NCI-H2107 (cell line): ENCODE data around the gene UBE2QL1.

ENCODE experiments used
- DNase-seq: peaks from one replicate; lab custom pipeline; 2025; lab: John Stamatoyannopoulos, UW

Gene UBE2QL1

DNA sequence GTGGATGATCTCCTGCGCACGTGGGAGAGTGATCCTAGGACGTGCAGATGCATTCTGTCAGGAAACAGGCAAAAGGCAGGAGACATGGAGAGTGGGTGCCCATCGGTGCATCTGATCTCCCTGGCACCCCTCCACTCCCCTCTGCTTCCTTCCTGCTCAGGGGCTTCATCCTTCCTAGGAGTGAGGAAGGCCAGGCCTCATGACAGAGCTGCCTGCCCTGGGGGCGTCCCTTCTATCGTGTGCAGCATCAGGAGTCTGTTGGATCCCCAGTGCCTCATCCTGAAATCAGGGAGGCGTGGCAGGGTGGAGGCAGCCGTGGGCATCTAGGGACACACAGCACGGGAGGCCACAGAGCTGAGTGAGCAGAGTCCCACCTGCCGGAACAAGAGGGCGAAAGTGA is 30.1 kb downstream of the UBE2QL1 start:
- DNase-seq, result no peak

- no peak for DNase-seq
Measured at GRCh38 chr5:6480133-6481051, 31.7 kb downstream of the UBE2QL1 start.

DNA sequence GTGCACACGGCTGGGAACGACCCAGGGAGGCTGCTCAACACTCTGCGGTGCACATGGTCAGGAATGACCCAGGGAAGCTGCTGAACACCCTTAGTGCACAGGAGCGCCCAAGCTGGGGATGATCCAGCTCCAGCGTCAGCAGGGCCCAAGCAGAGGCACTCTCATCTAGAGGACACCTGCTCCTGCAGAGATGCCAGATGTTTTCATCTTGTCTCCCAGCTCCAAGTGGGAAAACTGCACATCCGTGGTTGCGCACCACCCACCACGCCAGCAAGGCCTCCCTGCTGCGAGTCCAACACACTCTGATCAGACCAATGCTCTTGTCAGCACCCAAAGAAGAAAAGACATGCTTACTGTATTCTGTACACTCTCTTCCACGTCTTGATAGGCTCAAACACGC is 34.1 kb downstream of the UBE2QL1 start:
- DNase-seq, result no peak

GRCh38 chr5:6483880-6484382 is 35.3 kb downstream of the UBE2QL1 start:
- no peak for DNase-seq

- DNase-seq, result no peak
Measured at GRCh38 chr5:6484446-6484845, 35.8 kb downstream of the UBE2QL1 start.

DNA sequence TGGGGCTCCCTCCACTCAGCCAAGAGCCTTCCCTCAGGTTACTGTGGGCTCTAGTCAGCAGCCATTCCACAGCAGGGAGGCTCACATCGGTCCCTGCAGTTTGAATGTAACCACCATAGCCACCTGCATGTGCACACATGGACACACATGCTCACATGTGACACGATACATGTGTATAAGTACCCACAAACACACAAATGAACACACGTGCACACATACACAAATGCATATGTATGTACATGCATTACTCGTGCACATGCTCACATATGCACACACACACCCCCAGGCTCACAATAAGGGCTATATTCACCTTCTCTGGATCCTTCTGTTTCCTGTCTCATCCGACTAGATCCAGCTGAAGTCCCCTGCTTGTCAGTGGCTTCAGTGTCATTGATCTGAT is 36.2 kb downstream of the UBE2QL1 start:
- DNase-seq, result no peak

GRCh38 chr5:6485441-6485840 is 36.8 kb downstream of the UBE2QL1 start:
- DNase-seq, result no peak

DNA sequence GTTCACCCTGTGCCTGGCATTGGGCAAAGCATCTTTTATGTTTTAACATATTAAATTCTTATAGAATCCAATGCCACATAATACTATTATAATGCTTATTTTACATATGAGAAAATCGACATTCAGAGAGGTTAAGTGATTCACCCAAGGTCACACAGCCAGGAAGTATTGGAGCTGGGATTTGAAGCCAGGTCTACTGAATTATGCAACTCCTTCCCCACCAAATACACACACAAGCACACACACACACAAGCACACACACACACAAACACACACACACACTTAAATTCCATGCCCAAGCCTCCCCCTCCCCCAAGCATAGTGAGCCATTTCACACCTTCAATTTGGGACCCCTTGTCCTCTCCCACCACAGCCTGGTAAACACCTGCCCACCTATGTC is 37.4 kb downstream of the UBE2QL1 start:
- DNase-seq, result no peak

DNA sequence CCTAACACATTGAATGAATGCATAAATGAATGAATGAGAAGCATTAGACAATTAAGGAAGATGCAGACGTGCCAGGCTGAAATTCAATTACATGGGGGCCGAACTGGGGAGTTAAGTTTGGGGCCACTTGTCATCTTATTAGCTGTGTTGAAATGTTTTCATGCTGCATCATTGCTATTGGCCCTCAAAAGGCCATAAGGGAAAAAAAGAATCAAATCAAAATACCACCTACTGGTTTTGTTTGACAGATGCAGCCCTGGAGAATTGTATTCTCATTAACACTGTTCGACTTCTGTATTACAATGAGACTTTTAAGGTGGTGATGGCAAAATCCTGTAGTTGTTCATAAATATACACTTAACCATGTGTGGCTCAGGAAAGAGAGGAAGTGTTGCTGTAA is 38.4 kb downstream of the UBE2QL1 start:
- DNase-seq, result no peak

- DNase-seq, result no peak
Measured at GRCh38 chr5:6488021-6488420, 39.4 kb downstream of the UBE2QL1 start.

- DNase-seq, result no peak
Measured at GRCh38 chr5:6489643-6490185, 41.1 kb downstream of the UBE2QL1 start.

GRCh38 chr5:6490246-6490645 is 41.6 kb downstream of the UBE2QL1 start:
- no peak for DNase-seq

- DNase-seq, result no peak
Measured at GRCh38 chr5:6490693-6491092, 42.0 kb downstream of the UBE2QL1 start.

- no peak for DNase-seq
Measured at GRCh38 chr5:6491196-6491918, 42.7 kb downstream of the UBE2QL1 start.

DNA sequence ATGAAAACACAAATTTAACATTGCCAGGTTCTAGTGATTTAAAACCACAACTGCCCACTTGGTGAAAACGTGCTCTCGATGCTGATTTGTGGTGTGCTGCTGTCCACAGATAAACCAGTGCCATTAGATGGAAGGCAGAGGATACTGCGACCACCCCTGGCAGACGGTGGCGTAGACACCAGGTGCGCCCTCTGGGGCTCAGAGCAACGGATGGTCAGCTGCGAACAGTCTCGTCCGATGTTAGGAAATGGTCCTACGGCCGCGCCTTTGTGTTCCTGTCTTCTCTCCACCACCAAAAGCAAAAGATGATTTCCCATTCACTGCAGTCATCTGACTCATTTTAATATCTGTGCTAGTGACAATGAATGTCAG is 43.2 kb downstream of the UBE2QL1 start:
- no peak for DNase-seq

GRCh38 chr5:6492934-6493333 is 44.3 kb downstream of the UBE2QL1 start:
- no peak for DNase-seq

- DNase-seq, result no peak
Measured at GRCh38 chr5:6493681-6494454, 45.2 kb downstream of the UBE2QL1 start.

- no peak for DNase-seq
Measured at GRCh38 chr5:6494939-6495338, 46.3 kb downstream of the UBE2QL1 start.

- DNase-seq, result no peak
Measured at GRCh38 chr5:6495433-6496206, 47.0 kb downstream of the UBE2QL1 start.

DNA sequence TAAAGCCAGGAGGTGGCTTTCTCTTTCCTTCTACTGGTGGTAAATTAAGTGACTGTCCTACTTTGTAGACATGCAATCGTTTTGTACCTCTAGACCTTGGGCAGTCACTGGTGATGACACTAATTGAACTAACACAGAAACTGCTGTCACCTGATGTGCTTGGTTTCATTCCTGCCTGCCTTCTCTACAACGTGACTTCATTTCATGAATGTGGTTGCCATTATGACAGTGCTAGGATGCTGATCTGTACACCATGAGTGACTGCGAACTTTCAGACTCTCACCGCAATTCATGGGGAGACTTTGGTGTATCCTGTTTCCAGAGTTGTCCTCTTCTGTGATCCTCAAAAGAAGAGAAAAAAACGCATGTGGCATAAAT is 47.5 kb downstream of the UBE2QL1 start:
- no peak for DNase-seq

- no peak for DNase-seq
Measured at GRCh38 chr5:6496636-6497035, 48.0 kb downstream of the UBE2QL1 start.
